GM18909 (cell line): Measurements from ENCODE around the gene CNBD2.
"Not testable (repeated sequence)": the region's sequence is repeated elsewhere in the genome, so short reads cannot be mapped to it uniquely, and the experiment has no call there.

Experiments used
- ATAC-seq: cut with Tn5 transposase; IDR thresholded peaks from one replicate; pipeline ENCODE4 v1.9.1; 2021; ENCODE audit warnings: mild to moderate bottlenecking; ENCODE audit not compliant: unreplicated experiment, poor library complexity

The CNBD2 gene

GRCh38 chr20:36017048-36017951 is 48.9 kb downstream of the CNBD2 start:
- ATAC-seq: no peak

DNA sequence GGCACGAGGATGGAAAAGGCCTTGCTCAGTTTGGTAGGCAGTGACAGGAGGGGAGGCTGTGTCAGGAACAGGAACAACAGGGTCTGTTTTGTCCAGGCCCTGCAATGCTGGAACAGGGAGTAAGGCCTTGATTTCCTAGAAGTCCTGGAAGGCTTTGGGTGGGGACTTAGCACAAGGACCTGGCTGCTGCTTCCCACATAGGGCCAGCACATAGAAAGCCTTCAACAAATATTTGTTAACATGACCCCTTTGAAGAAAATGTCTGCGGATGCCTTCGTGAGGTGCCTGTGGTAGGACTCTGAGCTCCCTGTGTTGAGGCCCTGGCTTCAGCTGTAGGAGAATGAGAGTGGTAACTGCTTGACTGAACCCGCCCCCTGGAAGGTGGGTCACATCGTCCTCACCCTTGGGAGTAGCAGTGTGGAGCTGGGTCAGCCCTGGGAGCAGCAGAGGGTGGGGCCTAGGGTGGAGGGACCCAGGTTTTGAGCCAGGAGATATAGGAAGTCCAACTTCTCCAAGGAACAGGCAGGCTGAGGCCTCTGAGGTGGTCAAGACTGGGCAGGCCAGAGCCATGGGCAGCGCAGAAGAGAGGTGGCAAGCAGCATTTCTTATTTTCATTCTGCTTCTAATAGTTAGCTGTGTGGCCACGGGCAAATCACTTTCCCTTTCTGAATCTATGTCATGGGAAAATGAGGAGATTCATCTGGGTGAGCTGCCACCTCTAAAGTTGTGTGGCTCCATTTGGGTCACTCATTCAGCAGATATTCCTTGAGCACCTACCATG is 50.0 kb downstream of the CNBD2 start:
- ATAC-seq: no peak

- not testable (repeated sequence) for ATAC-seq
Observed at GRCh38 chr20:36026131-36026530, 57.7 kb downstream of the CNBD2 start.

DNA sequence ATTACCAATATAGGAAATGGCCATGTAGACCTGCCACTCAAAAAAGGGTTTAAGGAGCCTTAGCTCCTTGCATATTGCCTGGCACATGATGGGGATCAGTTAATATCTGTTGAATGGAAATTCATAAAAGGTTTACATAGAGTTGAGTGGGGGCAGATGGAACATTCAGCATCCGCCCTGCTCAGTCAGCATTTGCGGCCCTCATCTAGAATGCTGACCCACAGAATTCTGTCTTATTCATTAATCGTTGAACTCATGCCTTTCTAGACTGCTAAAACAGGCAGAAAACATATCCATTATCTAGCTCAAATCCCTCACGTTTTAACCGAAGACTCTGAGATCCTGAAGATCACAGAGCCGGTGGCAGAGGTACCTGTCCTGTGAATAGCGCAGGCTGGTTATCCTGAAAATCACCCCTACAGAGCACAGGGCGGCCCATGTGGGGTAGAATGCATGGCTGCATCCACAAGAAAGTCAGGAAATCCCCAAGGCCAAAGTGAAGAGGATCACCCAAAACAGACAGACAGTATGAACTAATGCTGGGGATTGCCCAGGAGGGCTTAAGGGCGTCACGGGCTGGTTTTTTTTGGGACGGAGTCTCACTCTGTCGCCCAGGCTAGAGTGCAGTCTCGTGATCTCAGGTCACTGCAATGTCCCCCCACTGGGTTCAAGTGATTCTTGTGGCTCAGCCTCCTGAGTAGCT is 59.9 kb downstream of the CNBD2 start:
- no peak for ATAC-seq

DNA sequence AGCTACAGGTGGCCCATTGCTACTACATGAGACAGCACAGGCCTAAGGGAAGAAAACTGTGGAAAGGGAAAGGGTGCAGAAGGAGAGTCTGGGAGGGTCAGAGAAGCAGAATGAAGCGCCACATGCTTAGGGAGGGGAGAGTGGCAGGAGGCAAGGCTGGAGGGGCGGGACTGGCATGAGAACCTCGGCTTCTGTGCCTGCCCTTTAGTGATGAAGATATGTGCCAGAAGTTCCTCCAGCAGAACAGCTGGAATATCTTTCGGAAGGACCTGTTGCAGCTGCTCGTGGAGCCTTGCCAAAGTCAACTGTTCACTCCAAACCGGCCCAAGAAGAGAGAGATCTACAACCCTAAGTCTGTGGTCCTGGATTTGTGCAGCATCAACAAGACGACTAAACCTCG is 61.8 kb downstream of the CNBD2 start:
- ATAC-seq: no peak

DNA sequence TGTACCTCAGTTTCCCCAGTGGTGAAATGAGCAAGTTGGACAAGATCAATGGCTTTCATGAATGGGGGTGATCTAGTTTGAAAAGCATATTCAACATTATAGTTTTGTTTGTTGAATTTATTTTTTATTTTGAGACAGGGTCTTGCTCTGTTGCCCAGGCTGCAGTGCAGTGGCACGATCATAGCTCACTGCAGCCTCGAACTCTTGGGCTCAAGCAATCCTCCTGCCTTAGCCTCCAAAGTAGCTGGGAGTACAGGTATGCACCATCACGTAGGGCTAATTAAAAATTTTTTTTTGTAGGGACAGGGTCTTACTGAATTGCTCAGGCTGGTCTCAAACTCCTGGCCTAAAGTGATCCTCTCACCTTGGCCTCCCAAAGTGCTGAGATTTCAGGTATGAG is 63.4 kb downstream of the CNBD2 start:
- no peak for ATAC-seq

- ATAC-seq: no peak
Observed at GRCh38 chr20:36034875-36035274, 66.5 kb downstream of the CNBD2 start.

DNA sequence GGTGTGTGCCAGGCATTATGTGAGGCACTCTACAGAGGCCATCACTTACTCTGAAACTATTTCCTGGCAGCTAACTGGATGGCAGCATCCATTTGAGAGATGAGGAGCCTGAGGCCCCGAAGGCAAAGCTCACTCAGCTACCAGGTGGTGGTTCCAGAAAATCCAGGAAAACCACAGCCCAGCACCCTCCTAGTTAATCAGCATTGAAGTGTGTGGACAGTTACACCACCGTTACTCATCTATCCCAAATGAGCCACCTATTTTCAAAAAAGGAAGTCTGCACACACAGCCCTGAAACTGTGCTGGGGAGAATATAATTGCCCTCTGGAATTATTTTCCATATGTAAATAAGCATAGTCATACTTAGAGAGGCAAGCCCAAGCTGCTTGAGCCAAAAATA is 67.4 kb downstream of the CNBD2 start:
- no peak for ATAC-seq

DNA sequence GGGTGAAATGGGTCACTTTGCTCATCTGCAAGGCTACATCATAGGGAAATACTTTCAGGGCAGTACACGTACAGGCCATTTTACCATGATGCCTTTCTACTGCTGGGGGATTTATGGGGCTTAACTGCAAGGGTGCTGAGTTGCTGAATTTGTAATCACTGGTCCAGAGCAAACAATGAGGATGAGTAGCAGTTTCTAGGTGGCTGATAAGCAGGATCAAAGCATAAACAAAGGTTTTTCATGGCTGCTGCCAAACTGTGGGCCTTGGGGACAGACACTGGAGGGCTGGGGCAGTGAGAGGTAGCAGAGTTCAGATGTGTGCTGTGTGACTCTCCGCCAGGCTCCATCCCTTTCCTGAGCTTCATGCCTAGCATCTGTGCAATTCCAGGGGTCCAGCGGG is 68.3 kb downstream of the CNBD2 start:
- no peak for ATAC-seq

DNA sequence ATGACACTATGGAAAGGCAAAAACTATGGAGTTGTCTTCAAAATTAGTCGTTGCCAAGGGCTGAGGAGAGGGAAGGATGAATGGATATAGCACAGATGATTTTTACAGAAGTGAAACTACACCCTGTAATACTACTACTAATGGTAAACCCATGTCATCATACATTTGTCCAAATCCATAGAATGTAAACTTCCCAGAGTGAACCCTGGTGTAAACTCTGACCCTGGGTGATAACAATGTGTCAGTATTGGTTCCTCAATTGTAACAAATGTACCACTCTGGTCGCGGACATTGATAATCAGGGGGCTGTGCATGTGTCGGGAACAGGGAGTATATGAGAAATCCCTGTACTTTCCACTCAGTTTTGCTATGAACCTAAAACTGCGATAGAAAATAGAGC is 72.2 kb downstream of the CNBD2 start:
- no peak for ATAC-seq

DNA sequence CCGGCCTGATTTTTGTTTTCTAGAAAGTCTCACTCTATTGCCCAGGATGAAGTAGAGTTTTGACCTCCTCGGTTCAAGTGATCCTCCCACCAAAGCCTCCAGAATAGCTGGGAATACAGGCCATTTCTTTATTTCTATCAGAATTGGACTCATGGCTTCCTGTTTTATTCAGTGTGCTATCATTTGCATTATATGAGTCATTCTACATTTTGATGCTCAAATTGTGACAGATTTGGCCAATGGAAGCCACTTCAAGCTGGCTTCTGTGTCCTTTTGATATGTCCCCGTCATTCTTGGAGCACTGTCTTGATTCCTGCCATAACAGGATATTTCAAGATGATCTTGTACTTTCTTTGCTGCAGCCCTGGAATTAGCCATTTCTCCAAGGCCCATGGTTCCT is 75.1 kb downstream of the CNBD2 start:
- ATAC-seq: no peak

GRCh38 chr20:36043892-36044515 is 75.6 kb downstream of the CNBD2 start:
- ATAC-seq: no peak

- no peak for ATAC-seq
Observed at GRCh38 chr20:36045373-36045714, 77.0 kb downstream of the CNBD2 start.

- ATAC-seq: not testable (repeated sequence)
Observed at GRCh38 chr20:36046073-36046798, 77.8 kb downstream of the CNBD2 start.

DNA sequence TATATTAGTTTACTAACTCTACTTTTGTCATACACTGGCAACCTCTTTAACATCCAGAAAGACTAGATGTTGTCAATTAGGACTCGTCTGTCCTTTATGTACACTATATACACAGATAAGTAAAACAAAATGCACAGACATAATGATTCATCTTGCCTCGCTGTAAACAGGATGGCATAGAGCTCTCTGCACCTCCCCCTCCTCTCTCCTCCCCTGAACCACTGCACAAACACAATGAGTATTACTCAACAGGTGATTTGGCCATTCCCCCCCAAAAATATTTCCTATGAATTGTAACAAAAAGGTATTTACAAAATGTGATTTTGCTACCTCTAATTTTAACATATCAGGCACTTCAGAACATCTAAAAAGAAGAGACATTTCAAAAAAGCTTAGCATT is 81.0 kb downstream of the CNBD2 start:
- ATAC-seq: not testable (repeated sequence)

- ATAC-seq: peak; percentile 93
Observed at GRCh38 chr20:36050436-36051317, 82.3 kb downstream of the CNBD2 start.

- no peak for ATAC-seq
Observed at GRCh38 chr20:36051318-36052116, 83.1 kb downstream of the CNBD2 start.

DNA sequence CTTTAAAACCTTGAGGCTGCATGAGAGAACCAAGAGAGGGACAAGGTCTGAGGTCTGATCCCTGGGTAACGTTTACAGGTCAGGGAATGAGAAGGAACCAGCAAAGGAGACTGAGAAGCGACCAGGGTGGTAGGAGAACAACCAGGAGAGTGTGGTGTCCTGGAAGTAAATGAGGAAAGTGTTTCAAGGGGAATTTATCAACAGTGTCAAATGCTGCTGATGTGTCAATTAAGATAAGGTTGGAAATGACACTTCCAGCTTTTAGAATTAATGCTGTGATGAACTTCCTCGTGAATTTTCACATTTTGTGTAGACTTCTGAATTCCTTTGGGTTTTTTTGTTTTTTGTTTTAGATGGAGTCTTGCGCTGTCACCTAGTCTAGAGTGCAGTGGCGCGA is 83.7 kb downstream of the CNBD2 start:
- no peak for ATAC-seq
